Activated CD4-positive, alpha-beta memory T cell treated with anti-CD3 and anti-CD28 coated beads for 36 hours (primary cell): ENCODE data around the gene PARD6A. TPM values are rescaled to one million over a fixed set of nuclear protein-coding genes. Genes with fewer than 3 reads are reported as not detected.

Experiments used
- CTCF ChIA-PET: fragments of 350-600 bp; sonication (Branson Sonifier 250); formaldehyde crosslinking; loops from one replicate; lab custom pipeline; 2021; ENCODE audit warnings: antibody characterized with exemption, inconsistent platforms; lab: Charles Lee
- POLR2A ChIA-PET: fragments of 350-600 bp; sonication (Branson Sonifier 250); formaldehyde crosslinking; loops from one replicate; lab custom pipeline; 2021; ENCODE audit warnings: antibody characterized with exemption; lab: Charles Lee
- DNase-seq: peaks from one replicate; pipeline ENCODE4 v3.0.0-alpha.2; 2020
- H3K27ac Mint-ChIP-seq: one replicate; pipeline ENCODE4 v1.8.0; 2021; ENCODE audit warnings: mixed read lengths
- H3K27me3 Mint-ChIP-seq: one replicate; pipeline ENCODE4 v1.8.0; 2021; ENCODE audit warnings: mixed read lengths
- H3K36me3 Mint-ChIP-seq: one replicate; pipeline ENCODE4 v1.8.0; 2021; ENCODE audit warnings: mixed read lengths
- H3K4me1 Mint-ChIP-seq: one replicate; pipeline ENCODE4 v1.8.0; 2021; ENCODE audit warnings: low read depth, mixed read lengths
- H3K4me3 Mint-ChIP-seq: one replicate; pipeline ENCODE4 v1.8.0; 2021; ENCODE audit warnings: mild to moderate bottlenecking, mixed read lengths
- H3K9me3 Mint-ChIP-seq: one replicate; pipeline ENCODE4 v1.8.0; 2021; ENCODE audit warnings: mixed read lengths
- intact Hi-C: fragments of 100-400 bp; cut with micrococcal nuclease; formaldehyde crosslinking; loops from one replicate; pipeline ENCODE4 v1.15.1; 2023
- total RNA-seq, 2 experiments: library from RNA; stranded (reverse); gene quantifications; one replicate each; pipeline ENCODE4 v1.2.3, GENCODE V29; 2021

The PARD6A gene
- total RNA-seq, 2 experiments from 2014 or later: 11.2 to 11.5 TPM

GRCh38 chr16:67662653-67663010 is 1.9 kb downstream of the PARD6A start:
- Mint-ChIP-seq H3K9me3 (no peaks in the 10 kb centered on the region), H3K36me3 (peaks cover 10% of the 10 kb centered on the region), H3K27me3 (no peaks in the 10 kb centered on the region), H3K27ac (no peak overlapping the region), H3K4me3 (no peak overlapping the region), H3K4me1 (peaks cover 38% of the 10 kb centered on the region)
- POLR2A ChIA-PET: interaction anchor here (1.1 kb wide), 1 partner anchor 18 kb away, joined by 4 read pairs; the partner anchor contains the start of gene CARMIL2
- DNase-seq: no peak
- intact Hi-C loops: loop anchor here (5.0 to 10.0 kb wide), 4 partner anchors 115 to 1672 kb away; partner anchors contain the start of genes CENPT, COG8, FHOD1 and NIP7
- CTCF ChIA-PET: interaction anchor here (0.8 to 3.8 kb wide), 8 partner anchors 11 to 211 kb away, joined by 3 to 43 read pairs (median 5); partner anchors contain the start of gene CARMIL2

- H3K4me1 Mint-ChIP-seq: peaks cover 34% of the 10 kb centered on the region
- H3K27ac Mint-ChIP-seq: peak overlapping the region; percentile 30
- no peaks in the 10 kb centered on the region for H3K27me3 Mint-ChIP-seq
- POLR2A ChIA-PET: interaction anchor here (1.1 kb wide), 1 partner anchor 19 kb away, joined by 4 read pairs; the partner anchor contains the start of gene CARMIL2
- peaks cover 10% of the 10 kb centered on the region for H3K36me3 Mint-ChIP-seq
- CTCF ChIA-PET: interaction anchor here (0.8 to 7.8 kb wide), 14 partner anchors 9 to 358 kb away, joined by 3 to 91 read pairs (median 5); partner anchors contain the start of genes CARMIL2, CTCF and GFOD2
- intact Hi-C loops: loop anchor here (5.0 to 10.0 kb wide), 4 partner anchors 116 to 1671 kb away; partner anchors contain the start of genes CENPT, COG8, FHOD1 and NIP7
- H3K4me3 Mint-ChIP-seq: no peak overlapping the region
- DNase-seq: peak; percentile 55
- H3K9me3 Mint-ChIP-seq: no peaks in the 10 kb centered on the region
Observed at GRCh38 chr16:67663151-67663876, 2.6 kb downstream of the PARD6A start.

- ChIA-PET POLR2A (no interaction called here), CTCF (interaction anchor here (0.8 to 7.8 kb wide), 10 partner anchors 9 to 358 kb away, joined by 3 to 91 read pairs (median 5); partner anchors contain the start of genes CARMIL2, CTCF and GFOD2)
- Mint-ChIP-seq H3K9me3 (no peaks in the 10 kb centered on the region), H3K27me3 (no peaks in the 10 kb centered on the region), H3K4me3 (no peak overlapping the region), H3K36me3 (peaks cover 10% of the 10 kb centered on the region), H3K27ac (no peak overlapping the region), H3K4me1 (peaks cover 28% of the 10 kb centered on the region)
- DNase-seq: no peak
- intact Hi-C loops: loop anchor here (5.0 to 10.0 kb wide), 4 partner anchors 117 to 1671 kb away; partner anchors contain the start of genes CENPT, COG8, FHOD1 and NIP7
Observed at GRCh38 chr16:67663877-67664222, 3.1 kb downstream of the PARD6A start.

- CTCF ChIA-PET: interaction anchor here (0.8 to 7.8 kb wide), 8 partner anchors 8 to 153 kb away, joined by 3 to 91 read pairs (median 6); partner anchors contain the start of genes CARMIL2, CTCF and GFOD2
- no peak overlapping the region for H3K4me3 Mint-ChIP-seq
Observed at GRCh38 chr16:67664258-67664657, 3.5 kb downstream of the PARD6A start.

GRCh38 chr16:67664871-67665270 is 4.1 kb downstream of the PARD6A start:
- Mint-ChIP-seq H3K4me1 (peaks cover 24% of the 10 kb centered on the region), H3K4me3 (no peak overlapping the region), H3K9me3 (no peaks in the 10 kb centered on the region), H3K27me3 (no peaks in the 10 kb centered on the region), H3K27ac (no peak overlapping the region), H3K36me3 (peaks cover 7% of the 10 kb centered on the region)
- DNase-seq: no peak
- POLR2A ChIA-PET: interaction anchor here (1.4 kb wide), 1 partner anchor 142 kb away, joined by 4 read pairs; the partner anchor contains the start of genes RANBP10 and TSNAXIP1
- CTCF ChIA-PET: interaction anchor here (0.8 to 7.8 kb wide), 8 partner anchors 13 to 152 kb away, joined by 3 to 91 read pairs (median 12); partner anchors contain the start of genes CARMIL2, CTCF and GFOD2
- intact Hi-C loops: loop anchor here (5.0 to 10.0 kb wide), 5 partner anchors 118 to 1670 kb away; partner anchors contain the start of genes CENPT, COG8, FHOD1 and NIP7

More at GRCh38 chr16:67664258-67664657, 3.5 kb downstream of the PARD6A start:
- Mint-ChIP-seq H3K9me3 (no peaks in the 10 kb centered on the region), H3K36me3 (peaks cover 7% of the 10 kb centered on the region), H3K27ac (no peak overlapping the region), H3K4me1 (peaks cover 24% of the 10 kb centered on the region), H3K27me3 (no peaks in the 10 kb centered on the region)
- DNase-seq: no peak
- intact Hi-C loops: loop anchor here (5.0 to 10.0 kb wide), 4 partner anchors 117 to 1671 kb away; partner anchors contain the start of genes CENPT, COG8, FHOD1 and NIP7
- POLR2A ChIA-PET: no interaction called here

DNA sequence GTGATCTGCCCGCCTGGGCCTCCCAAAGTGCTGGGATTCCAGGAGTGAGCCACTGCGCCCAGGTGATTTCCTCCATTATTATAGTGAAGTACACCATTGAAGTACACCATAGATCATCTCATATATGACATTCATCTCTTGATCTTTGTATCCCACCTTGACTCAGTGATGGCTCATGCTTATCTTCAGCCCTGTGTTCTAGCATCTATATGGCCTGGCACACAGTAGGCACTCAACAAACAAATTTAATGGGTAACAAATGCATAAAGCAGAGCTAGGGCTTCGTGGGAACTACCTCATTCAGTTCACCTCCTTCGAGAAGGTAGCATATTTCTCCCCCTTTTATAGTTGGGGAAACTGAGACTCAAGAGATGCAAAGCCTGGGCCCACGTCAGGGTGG is 4.8 kb downstream of the PARD6A start:
- no peaks in the 10 kb centered on the region for H3K9me3 Mint-ChIP-seq
- H3K27me3 Mint-ChIP-seq: no peaks in the 10 kb centered on the region
- no peak for DNase-seq
- CTCF ChIA-PET: interaction anchor here (1.3 to 7.8 kb wide), 5 partner anchors 20 to 144 kb away, joined by 3 to 91 read pairs (median 18); partner anchors contain the start of genes CARMIL2 and CTCF
- peak overlapping the region; percentile 76 for H3K4me3 Mint-ChIP-seq
- peaks cover 24% of the 10 kb centered on the region for H3K4me1 Mint-ChIP-seq
- no peak overlapping the region for H3K27ac Mint-ChIP-seq
- POLR2A ChIA-PET: interaction anchor here (1.1 to 1.4 kb wide), 2 partner anchors 102 to 141 kb away, joined by 4 to 5 read pairs; partner anchors contain the start of genes RANBP10 and TSNAXIP1
- intact Hi-C loops: loop anchor here (5.0 to 10.0 kb wide), 4 partner anchors 142 to 1669 kb away; partner anchors contain the start of genes CENPT, COG8, FHOD1 and NIP7
- peaks cover 7% of the 10 kb centered on the region for H3K36me3 Mint-ChIP-seq

GRCh38 chr16:67666032-67666551 is 5.3 kb downstream of the PARD6A start:
- Mint-ChIP-seq H3K27me3 (no peaks in the 10 kb centered on the region), H3K4me1 (peaks cover 24% of the 10 kb centered on the region), H3K4me3 (peak overlapping the region; percentile 76), H3K9me3 (no peaks in the 10 kb centered on the region), H3K36me3 (peaks cover 7% of the 10 kb centered on the region), H3K27ac (no peak overlapping the region)
- intact Hi-C loops: loop anchor here (2.0 to 10.0 kb wide), 5 partner anchors 53 to 1669 kb away; partner anchors contain the start of genes CENPT, COG8, FHOD1 and GFOD2
- no peak for DNase-seq
- POLR2A ChIA-PET: interaction anchor here (1.1 to 1.4 kb wide), 2 partner anchors 103 to 140 kb away, joined by 4 to 5 read pairs; partner anchors contain the start of genes RANBP10 and TSNAXIP1
- CTCF ChIA-PET: interaction anchor here (1.3 to 7.8 kb wide), 5 partner anchors 21 to 145 kb away, joined by 3 to 91 read pairs (median 18); partner anchors contain the start of genes CARMIL2 and CTCF

DNA sequence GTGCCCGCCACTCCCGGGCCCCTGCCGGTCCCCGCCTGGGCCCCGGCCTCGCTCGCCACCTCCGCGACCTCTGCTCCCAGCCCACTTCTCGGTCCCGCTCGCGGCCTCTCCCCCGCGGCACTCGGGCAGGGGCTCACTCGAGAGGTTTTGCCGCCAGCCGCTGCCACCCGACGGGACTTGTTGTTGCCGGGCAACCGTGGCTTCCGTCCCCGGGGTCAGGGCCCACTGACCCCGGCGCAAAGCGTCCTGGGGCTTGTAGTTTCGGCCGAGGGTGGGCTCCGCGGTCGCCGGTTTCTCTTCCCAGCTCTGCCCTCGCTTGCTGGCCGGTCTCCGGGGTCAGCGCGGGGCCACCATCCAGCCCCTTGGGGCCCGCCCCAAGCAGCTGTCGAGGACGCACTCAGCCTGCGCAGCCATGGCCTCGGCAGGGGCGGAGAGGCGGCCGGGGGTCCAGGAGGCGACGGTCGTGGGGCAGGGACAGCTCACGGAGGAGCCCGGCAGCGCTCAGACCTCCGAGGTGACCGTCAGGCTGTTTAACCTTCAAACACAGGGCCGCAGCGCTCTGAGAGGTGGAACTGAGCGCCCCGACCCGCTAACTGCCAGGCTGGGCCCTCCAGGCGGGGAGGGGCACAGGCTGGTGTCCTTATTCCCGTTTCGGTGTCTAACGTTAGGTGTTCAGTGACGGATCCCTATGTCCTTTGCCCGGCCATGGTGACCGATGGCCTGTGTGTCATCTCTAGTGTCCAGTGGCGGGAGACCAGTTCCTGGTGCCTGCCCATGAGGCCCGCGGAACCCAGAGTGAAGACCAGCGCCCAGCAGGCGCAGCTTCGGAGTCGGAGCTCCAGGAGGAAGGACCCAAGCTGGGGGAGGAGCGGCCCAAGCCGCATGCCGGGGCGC is 6.0 kb downstream of the PARD6A start, which contains the start of the genes C16orf86 and ENKD1:
C16orf86 (plus strand) TSS at position 256 of the 894 bp plus-strand sequence; CDS start at position 413, 157 bp downstream.
ENKD1 (minus strand) TSS at position 192 of the 894 bp plus-strand sequence. CDS start 308 bp downstream, outside the sequence.
- H3K36me3 Mint-ChIP-seq: peaks cover 7% of the 10 kb centered on the region
- intact Hi-C loops: loop anchor here (2.0 to 10.0 kb wide), 5 partner anchors 52 to 1668 kb away; partner anchors contain the start of genes CENPT, COG8, FHOD1 and GFOD2
- no peak within 1 kb of the TSS for H3K27ac Mint-ChIP-seq
- DNase-seq: peak; percentile 87
- ChIA-PET POLR2A (interaction anchor here (0.6 to 1.4 kb wide), 3 partner anchors 11 to 167 kb away, joined by 3 read pairs; no protein-coding TSS in a partner anchor), CTCF (interaction anchor here (0.6 to 7.8 kb wide), 21 partner anchors 9 to 185 kb away, joined by 3 to 91 read pairs (median 4); partner anchors contain the start of genes ATP6V0D1, CARMIL2, CTCF and GFOD2)
- no peaks in the 10 kb centered on the region for H3K27me3 Mint-ChIP-seq
- no peaks in the 10 kb centered on the region for H3K9me3 Mint-ChIP-seq
- H3K4me1 Mint-ChIP-seq: peaks cover 16% of the 10 kb centered on the region
- peak within 1 kb of the TSS; percentile 82 for H3K4me3 Mint-ChIP-seq

DNA sequence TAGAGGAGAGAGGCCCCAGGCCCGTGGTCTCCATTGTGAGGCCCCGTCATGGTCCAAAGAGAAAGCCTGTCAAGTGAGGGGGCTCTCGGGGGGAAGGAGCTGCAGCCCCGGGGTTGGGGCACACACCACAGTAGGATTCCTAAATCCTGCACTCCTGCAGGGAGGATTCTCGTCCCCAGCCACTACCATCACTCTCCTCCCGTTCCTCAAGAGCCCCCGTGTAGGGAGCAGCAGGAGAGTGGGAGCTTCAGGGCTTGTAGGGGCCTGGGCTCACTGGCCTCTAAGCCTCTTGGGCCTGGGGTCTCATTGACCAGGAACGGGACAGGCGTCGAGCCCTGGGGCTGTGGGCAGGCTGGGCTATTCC is 6.7 kb downstream of the PARD6A start:
- H3K4me1 Mint-ChIP-seq: peaks cover 15% of the 10 kb centered on the region
- H3K36me3 Mint-ChIP-seq: peaks cover 7% of the 10 kb centered on the region
- DNase-seq: no peak
- no peaks in the 10 kb centered on the region for H3K9me3 Mint-ChIP-seq
- no peak overlapping the region for H3K27ac Mint-ChIP-seq
- H3K27me3 Mint-ChIP-seq: no peaks in the 10 kb centered on the region
- CTCF ChIA-PET: interaction anchor here (0.6 to 7.8 kb wide), 22 partner anchors 9 to 186 kb away, joined by 3 to 91 read pairs (median 4); partner anchors contain the start of genes ATP6V0D1, CARMIL2, CTCF and GFOD2
- POLR2A ChIA-PET: interaction anchor here (0.6 to 1.4 kb wide), 3 partner anchors 11 to 166 kb away, joined by 3 read pairs; no protein-coding TSS in a partner anchor
- intact Hi-C loops: loop anchor here (2.0 to 10.0 kb wide), 5 partner anchors 51 to 1667 kb away; partner anchors contain the start of genes CENPT, COG8, FHOD1 and GFOD2
- peak overlapping the region; percentile 82 for H3K4me3 Mint-ChIP-seq
